Smooth muscle cell of the brain vasculature (primary cell): ENCODE results near the gene ERP27.

Source experiments
- DNase-seq: peaks from one replicate; pipeline ENCODE4 v3.0.0-alpha.2; 2012; ENCODE audit warnings: low read depth, low spot score

Gene ERP27

DNA sequence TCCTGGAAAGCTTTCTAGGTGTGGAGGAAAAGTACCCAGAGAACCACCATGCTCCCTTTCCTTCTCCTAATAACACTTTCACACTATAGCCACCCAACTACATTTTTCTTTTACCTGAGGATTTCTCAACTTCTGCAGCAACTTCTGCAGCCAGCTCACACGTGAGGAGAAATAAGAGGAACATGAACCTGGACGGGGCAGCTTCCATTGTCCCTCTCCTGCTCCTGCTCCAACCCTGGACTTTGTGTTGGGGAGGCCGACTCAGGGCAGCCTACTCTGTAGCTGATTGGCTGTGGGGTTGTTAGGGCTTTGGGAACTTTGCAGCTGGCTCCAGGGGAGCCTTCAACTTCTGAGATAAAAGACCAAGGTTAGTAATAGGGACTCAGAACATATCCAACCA is at the start of gene ERP27:
Gene ERP27, minus strand, starts transcription at position 237 of the 400 bp plus-strand sequence. Its CDS starts 29 bp downstream, at position 208.
- DNase-seq: no peak

DNA sequence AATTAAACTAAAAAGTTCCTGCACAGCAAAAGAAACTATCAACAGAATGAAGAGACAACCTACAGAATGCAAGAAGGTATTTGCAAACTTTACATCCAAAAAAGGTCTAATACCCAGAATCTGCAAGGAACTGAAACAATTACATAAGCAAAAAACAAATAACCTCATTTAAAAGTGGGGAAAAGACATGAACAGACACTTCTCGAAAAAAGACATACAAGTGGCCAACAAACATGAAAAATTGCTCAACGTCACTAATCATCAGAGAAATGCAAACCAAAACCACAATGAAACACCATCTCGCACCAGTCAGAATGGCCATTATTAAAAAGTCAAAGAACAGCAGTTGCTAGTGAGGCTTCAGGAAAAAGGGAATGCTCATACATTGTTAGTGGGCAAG is 49.7 kb upstream of the ERP27 start:
- no peak for DNase-seq

DNA sequence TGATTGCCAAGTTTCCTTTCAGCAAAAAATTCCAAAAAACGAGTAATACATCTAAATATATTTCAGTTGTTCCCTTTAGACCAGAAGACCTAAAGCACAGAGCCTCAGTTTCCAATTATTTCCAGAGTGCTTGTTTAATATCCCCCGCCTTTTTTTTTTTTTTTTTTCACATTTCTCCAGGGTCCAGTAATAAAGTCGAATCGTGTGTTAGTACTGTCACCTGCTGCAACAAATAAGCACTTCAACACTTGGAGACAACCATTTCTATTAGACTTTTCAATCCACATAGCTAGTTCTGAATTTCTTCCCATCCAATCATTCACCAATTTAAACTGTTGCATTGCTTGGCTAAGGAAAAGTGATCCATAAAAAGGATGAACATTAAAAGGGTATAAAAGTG is 48.1 kb upstream of the ERP27 start:
- DNase-seq: no peak

DNA sequence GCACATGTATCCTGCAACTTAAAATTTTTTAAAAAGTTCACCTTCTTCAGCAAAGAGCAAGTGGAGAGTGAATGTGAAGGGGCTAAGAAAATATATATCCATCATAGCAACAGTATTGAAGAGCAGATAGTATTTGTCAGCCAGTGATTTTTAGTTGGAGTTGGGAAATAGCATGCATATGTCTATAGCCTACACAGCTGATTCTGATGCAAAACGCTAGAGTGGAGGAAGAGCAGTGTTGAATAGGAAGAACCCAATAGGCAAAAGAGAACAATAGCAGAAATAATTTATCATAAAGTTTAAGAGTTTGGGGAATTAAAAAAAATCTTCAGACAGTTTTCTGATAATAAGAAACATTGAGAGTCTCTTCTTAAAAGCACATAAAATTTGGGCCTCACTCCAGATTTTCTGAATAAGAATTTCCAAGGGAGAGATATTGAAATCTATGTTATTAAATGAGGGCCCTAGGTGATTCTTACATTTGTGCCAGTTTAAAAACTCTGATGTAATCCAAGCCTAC is 46.5 kb upstream of the ERP27 start:
- DNase-seq: no peak

DNA sequence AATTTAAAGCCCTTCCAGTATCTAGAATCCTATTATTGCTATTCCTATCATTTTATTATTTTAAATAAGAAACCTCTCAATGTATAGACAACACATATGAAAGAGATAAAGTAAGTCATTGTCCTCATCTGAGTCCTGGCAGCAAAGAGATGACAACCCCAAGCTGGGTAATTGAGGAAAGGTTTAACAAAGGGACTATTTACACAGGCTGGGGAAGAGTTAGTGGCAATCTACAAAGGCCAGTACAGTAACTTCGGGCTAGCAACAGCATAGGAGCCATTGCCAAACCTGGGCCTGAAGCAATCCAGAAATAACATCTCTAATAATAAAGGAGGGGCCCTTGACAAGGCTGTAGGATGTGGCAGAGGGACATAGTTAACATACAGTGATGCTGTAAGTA is 45.7 kb upstream of the ERP27 start:
- no peak for DNase-seq

DNA sequence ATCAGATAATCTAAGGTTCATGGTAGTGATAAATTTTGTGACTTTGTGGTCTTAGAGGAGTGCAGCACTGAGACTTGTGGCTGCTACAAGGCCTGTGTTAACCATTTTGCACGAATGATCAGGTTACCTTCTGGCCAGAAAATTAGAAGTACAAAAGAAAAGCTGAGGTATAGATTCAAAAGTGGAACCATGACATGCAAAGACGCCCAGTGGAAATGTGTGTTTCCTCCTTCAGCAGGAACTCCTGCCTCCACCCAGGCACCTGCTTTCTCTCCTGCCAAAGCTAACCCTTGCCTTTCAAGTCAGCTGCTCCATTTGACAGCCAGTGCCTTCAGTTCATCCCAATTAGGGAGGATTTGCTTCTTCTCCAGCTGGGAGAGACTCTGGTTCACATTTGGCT is 44.7 kb upstream of the ERP27 start:
- DNase-seq: no peak

DNA sequence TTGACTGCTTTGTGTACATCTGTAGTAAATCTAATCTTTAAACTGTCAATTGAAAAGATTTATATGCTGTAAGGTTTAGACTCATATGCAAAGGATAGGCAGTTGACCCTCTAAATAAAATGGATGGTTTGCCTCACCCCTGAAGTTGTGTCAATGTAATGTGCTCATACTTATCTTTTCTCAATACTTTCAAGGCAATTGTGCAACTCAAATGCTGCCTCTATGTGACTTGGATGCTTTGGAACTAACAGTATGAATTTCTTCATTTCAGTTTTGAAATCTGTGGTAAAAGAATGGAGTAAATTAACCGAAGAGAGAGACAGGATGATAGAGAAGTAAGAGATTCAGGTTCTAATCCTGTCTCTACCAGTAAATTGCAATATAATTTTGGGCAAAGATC is 44.2 kb upstream of the ERP27 start:
- DNase-seq: no peak

DNA sequence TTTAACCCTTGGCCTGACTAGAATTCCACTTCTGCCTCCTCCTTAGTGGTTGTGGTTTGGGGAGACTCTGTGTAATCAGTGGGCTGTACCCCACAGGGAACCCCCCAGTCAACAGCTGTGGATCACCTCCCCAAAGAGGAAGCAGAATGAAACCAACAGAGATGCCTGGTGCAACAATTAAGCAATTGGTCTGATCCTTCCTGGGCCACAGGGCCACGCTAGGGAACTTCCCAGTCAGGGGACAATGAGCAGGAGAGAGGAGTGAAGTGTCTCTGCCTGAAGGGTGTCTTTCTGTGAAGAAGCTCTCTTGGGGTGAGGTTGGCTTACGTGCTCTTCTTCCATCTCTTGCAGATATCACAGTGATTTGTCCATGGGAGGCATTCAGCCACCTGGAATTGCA is 42.7 kb upstream of the ERP27 start:
- no peak for DNase-seq

DNA sequence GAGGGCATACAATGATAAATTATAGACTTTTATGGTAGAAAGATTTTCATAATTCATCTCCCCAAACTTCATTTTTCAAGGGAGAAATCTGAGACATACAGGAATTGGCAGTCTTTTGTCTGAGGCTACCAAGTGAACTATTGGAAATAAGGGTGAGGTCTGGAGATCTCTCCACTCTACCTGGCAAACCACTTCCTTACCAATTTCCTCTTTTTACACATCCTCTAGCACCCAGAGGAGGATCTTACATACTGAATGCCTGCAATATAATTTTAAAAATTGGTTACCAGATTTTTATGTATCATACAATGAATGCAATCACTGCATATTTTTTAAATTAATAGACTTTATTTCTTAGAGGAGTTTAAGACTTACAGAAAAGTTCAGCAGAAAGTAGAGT is 41.1 kb upstream of the ERP27 start:
- DNase-seq: no peak

DNA sequence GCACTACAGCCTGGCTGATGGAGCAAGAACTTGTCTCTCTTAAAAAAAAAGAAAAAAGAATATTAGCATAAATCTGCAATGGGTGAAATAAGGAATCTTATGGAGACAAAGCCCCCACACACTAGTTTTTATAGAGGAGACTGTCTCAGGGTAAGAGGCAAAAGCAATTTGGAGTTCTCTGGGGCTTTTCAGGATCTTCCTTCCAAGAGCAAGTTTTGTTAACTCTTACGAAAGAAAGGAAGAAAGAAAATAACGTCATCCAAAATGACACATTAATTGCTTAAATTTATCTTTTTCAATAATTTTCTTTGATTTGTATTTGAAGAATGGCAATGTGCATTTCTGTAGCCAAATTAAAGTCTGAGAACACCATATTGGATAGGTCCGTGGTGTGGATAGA is 38.3 kb upstream of the ERP27 start:
- DNase-seq: no peak

DNA sequence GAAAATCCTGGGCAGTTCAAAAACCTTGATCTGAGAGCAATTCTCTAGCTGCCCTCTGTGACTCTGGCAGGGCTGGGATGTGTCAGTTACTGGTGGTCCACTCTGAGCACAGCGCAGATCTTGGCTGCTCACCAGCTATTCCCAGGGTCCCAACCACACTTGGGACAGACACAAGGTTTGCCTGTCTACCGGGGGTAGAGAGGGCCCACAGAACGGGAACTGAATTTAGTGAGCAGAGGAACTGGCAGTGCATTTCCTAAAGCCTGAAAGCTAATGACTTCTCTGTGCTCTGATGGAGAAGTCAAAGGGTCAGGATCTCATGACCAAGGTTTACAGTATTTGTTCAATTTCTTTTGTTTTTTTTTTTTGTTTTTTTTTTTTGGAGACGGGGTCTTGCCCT is 37.1 kb upstream of the ERP27 start:
- no peak for DNase-seq

DNA sequence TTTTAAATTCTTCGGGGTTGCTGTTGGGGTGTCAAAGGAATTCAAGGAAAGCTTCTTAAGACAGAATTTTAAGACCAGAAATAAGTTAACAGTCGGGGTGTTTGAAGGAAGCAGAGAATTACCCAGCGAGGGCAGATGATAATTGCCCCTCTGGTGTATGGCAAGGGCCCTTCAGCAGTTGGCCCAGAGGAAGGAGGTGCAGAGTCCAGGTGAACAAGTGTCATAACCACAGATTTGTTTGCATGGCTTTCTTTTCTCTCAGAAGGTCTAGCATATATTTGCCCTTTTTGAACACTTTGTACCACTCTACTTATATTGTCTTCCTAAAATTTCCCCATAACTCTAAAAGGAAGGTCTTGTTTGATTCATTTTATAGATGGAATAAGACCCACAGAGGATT is 36.3 kb upstream of the ERP27 start:
- no peak for DNase-seq

DNA sequence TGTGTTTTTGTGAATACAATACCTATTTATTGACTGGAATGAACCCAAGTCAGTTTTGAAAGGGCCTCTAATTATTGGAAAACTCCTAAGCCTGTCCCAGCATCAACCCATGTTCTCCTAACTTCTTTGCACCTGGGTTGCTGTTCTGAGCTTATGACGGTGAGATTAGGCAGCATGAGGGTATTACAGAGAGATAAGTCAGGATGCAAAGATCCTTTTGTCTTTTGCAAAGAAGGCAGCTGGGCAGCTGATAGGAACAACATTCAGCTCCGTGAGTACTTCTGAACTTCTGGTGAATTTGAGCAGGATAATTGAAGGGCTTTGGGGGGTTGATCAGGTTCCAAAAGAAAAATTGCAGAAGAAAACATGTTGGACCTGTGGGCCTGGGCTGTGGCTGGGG is 34.5 kb upstream of the ERP27 start, which contains the start of gene PDE6H:
Gene PDE6H, plus strand, starts transcription at position 227 of the 400 bp plus-strand sequence. CDS start 4,971 bp downstream, outside the sequence.
- no peak for DNase-seq

DNA sequence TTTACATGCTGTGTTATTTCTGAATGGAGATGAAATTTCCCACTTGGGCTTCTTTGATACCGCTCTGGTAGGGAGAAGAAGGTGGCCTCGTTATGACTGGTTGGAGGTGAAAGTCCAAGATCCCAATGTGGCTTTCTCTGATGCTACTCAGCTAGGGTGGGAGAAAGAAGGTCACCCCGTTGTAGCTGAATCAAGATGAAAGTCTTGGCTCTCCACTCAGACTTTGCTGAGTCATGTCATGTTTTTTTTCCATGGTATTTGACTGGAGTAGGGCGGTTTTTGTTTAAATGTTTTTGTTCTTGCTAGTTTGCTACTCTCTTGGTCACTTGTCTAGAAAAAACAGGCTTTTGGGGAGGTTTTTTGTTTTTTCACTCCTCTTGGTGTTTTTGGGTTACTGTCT is 32.1 kb upstream of the ERP27 start:
- no peak for DNase-seq

DNA sequence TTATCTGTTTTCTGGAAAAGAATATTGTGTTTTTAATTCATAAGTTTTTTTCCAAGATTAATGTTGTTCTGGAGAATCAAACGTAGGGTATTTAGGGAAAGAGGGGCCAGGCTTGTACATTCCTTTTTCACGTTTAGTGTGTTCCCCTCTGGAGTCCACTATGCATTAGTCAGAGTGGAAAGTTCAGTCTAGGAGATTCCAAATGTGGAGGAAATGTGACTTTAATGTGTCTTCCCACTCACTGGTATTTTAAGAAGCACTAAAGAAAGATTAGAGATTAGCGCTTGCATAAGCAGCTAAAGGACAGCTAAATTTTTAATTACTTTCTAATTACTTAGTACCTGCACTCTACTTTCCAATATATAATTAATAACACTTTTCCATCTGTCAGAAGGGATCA is 30.1 kb upstream of the ERP27 start:
- no peak for DNase-seq

DNA sequence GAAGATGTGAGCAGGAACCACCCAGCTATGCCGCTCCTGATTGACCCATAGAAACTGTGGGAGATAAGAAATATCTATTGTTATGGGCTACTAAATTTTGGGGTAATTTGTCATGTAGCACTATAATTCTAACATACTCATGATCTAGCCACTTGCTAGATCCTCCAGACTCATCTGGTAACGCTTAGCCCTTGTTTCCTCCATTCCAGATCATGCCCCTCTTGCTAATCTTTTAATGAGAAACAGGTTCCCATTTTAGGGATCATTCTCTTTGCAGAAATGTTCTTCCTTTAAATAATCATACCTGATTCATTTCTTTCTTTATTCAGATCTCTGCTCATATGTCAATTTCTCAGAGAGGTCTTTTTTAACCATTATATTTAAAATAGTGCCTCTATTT is 26.9 kb upstream of the ERP27 start:
- DNase-seq: no peak

DNA sequence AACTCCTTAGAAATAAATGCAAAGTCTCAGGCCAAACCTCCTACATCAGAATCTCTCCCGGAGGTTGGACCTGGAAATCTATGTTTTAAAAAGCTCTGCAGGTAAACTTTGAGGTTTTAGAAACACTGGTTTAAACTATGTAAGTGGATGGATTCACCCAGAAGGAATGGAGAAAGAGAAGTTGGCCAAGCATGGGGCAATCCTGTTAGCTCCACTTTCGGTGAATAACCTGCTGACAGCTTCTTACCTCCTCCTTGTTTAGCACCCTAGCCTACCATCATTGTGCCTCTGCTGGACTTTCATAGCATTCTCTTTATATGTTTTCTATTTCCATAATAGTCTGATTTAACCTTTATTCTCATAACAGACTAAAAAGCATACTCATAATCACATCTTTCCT is 26.1 kb upstream of the ERP27 start:
- no peak for DNase-seq

DNA sequence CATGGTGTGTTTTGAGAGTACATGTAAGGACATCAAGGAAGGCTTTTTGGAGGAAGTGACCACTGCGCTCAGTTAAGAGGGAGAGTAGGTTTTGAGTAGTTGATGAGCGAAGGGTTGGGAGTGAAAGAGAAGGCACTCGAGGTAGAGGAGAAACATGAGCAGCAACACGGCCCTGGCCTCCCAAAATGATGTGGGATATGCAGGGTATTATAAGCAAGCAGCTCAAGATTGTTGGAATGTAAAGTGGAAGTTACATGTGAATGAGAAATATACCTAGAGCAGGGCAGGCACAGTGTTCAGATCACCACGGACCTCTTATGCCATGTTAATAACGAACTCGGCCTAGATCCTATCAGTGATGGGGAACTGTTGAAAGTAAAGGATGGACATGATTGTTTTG is 25.2 kb upstream of the ERP27 start:
- no peak for DNase-seq

DNA sequence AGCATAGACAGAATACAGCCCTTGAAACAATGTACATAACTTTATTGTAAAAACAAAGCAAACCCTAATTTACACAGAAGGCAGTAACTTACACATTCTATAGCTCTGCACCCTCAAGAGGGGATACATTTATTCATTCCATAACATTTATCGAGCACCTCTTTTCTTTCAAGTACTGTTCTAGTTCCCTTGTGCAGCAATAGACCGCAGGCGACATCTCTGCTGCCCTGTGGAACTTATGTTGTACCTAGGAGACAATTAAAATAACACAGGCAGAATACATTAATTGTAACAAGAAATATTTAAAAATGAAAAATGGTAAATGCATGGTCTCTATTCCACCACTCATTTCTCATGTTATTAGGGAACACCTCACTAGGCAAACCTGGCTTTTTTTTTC is 24.5 kb upstream of the ERP27 start:
- DNase-seq: no peak

DNA sequence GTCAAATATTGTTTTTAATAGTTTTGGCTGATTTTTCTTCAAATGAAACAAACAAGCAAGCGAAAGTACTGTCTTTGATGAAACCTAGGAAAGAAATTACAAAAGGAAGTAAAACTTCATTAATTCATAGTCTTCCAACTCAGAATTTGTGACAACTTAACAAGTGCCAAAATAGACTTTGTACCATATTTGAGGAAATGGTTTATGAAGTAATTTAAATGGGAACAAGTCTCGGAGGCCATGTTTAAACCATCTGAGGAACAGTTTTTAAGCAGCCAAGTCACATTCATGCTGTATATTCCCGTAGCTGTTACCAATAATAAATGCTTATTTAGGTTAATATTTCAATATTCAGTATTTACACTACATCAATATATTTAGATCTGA is 23.8 kb upstream of the ERP27 start:
- DNase-seq: no peak

DNA sequence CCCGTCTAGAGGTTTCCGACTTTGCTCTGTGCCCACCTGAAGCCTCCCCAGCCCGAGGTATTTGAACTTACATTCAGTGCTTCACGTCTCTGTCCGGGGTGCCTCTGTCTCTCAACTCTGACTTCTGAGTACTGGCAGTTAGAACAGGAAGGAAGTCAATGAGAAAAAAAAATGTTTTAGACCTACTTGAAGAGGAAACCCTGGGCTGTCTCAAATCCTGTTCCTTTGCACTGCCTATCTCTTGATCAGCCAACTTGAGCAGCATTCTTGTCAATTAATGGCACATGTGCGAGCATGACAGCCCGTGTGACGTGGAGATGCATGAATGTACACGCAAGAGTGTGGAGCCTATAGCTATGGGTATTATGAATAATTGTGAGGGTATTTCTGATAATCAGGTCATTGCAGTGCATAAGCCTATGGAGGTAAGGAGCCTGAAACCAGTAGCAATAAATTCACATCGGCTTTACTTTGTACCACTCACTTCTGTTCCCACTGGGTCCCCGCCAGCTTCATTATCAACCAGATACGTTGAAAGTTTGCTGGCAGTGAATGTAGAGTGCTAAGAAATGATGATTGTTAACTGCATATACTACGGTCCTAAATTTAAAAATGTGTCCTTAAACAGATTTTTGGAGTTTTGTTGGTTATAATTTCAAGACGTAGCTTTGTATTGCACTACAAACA is 23.3 kb upstream of the ERP27 start, which contains the start of gene ARHGDIB:
Gene ARHGDIB, minus strand, starts transcription at position 136 of the 687 bp plus-strand sequence. CDS start 10,889 bp downstream, outside the sequence.
- no peak for DNase-seq

DNA sequence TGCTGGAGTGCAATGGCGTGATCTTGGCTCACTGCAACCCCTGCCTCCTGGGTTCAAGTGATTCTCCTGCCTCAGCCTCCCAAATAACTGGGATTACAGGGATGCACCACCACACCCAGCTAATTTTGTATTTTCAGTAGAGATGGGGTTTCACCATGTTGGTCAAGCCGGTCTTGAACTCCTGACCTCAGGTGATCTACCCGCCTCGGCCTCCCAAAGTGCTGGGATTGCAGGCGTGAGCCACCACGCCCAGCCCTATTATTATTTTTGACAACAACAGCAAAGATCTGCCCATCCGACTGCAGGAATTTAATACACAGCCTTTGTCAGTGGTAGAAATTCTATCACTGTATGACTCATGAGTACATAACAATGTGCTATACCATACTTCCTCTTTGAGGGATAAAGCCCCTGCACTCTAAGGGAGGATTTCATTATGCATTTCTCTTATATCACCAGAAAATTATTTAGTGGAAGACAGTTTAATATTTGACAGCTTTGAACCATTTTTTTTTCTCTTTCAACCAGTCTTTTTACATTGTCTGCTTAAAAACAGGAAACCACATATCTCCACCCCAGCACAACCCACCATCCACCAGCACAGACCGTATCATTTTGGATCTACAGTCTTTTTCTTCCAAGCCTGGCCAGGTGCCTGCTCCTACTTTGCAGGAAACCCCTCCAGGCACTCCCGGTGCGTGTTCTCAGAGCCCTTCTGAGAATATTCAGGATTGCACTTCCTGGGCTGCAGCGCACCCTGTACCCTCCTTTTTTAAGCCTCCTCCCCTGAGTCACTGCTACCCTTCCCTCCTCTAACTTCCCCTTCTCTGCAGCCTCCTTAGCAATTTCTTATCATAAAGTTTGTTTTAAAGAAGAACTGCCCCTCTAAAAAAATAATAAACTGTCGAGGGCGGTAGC is 22.5 kb upstream of the ERP27 start:
- DNase-seq: no peak
